GM12874 (cell line): ENCODE data around the gene RSRC1.

ENCODE experiments used
- CTCF ChIP-seq: IDR thresholded peaks from 2 replicates; pipeline ENCODE4 v1.5.1; 2011; ENCODE audit warnings: low read depth, mild to moderate bottlenecking, control low read depth, low read length, moderate library complexity; ENCODE audit not compliant: insufficient read depth

RSRC1 gene

DNA sequence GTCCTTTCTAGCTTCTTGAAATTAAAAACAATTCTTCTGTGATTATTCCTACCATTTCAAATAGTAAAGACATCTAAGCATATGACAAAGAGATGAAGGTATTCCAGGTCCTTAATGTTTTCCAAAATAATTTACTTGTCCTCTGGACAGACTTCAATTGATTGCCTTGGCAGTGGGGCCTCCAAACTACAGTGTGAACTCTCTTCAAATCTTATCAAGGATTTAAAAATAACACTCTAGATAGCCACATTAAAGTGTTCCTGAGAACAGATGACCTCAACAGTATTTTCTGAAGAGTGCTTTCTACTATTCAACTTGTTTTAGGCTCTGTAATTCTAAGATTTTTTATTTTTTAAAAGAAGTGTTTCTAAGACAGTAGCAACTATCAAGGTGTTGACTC, 453.2 kb downstream of the RSRC1 start:
- no peak for TF ChIP-seq CTCF

DNA sequence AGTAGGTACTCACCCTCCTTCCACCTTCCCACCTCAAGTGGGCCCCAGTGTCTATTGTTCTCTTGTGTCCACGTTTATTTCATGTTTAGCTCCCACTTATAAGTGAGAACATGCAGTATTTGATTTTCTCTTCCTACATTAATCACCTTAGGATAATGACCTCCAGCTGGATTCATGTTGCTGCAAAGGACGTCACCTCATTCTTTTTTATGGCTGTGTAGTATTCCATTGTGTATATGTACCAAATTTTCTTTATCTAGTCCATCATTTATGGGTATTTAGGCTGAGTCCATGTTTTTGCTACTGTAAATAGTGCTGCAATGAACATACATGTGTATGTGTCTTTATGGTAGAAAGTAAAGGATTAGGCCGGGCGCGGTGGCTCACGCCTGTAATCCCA, 455.2 kb downstream of the RSRC1 start:
- no peak for TF ChIP-seq CTCF

DNA sequence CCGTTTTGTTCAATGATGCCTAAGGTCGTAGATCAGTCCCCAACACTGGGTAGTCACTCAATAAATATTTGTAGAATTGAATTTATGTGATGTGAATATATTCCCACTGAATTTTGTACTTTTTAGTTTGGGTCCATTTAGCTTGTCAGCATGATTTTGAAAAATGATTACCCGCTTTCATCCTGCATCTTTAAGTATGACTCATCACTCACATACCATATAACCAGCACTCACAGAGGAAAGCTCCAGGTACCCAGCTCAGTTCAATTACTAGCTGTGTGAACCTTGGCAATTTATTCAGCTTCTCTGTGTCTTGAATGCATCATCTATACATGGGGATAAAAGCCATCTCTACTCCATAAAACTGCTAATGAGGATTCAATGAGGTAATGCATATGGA, 458.9 kb downstream of the RSRC1 start:
- no peak for TF ChIP-seq CTCF

DNA sequence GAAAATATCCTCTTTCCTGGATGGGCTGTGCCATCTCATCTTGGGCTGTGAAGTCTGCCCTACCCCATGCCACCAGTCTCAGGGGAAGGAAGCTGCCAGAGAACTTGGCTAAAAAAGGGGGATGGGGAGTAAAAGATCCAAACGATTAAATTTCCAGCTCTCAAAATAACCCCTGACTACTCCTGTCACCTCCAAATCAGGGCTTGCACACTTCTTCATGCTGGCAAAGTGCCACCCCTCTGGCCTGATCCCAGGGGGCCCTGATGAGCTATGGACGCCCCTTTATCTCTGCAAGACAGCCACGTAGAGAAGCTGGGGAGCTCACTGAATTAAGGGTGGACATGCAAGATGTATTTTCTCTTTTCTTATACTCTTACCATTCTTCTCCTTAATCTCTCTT, 459.9 kb downstream of the RSRC1 start:
- no peak for TF ChIP-seq CTCF

DNA sequence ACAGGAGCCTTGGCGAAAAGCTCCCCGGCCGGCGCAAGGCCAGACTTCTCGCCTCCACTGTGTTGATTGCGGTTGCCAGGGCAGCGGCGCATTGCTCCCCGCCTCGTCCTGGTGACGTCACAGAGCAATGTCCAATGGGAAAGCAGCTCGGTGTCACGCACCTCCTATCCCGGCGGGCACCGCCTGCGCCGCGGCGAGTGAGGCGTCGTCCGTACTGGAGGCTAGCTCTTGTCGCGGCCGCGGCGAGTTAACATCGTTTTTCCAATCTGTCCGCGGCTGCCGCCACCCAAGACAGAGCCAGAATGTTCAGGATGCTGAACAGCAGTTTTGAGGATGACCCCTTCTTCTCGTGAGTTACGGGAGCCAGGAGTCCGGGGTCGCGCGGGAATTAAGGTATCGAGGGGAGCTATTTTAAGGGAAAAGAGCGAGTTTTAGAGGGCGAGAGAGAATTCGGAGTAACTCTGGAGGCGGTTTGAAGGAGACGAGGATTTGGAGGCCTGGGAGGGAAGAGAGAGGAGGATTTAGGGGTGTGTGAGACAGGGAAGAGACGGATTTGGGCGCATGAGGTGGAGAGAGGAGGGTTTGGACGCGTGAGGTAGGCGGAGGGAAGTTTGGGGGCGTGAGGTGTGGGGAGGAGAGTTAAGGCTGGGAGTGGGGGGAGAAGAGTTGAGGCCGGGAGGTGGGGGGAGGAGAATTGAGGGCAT, 461.3 kb downstream of the RSRC1 start, which contains the start of gene MLF1:
TSS of gene MLF1 (plus strand) at position 196 of the 704 bp plus-strand sequence. CDS start at position 303, 107 bp downstream.
- TF ChIP-seq CTCF = no peak

- TF ChIP-seq CTCF = no peak
These were observed 462.3 kb downstream of the RSRC1 start for GRCh38 chr3:158571969-158572765.

DNA sequence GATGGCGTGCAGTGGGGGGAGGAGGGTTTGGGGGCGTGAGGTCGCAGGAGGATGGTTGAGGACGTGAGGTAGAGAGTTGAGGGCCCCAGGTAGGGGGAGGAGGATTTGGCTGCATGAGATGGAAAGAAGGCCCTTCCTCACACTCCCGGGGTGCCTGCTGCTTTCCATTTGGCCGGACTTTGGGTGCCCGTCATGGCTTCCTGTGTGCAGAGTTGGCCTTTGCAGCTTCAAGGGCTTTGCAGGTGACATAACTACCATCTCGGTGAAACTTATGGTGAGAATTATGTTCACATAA, 462.8 kb downstream of the RSRC1 start:
- no peak for TF ChIP-seq CTCF
